MG63 (cell line): ENCODE measurements around the gene COL25A1. TPM values are rescaled to one million over a fixed set of nuclear protein-coding genes. Genes with fewer than 3 reads are reported as not detected.
A peak's percentile ranks its signal among the peaks of the same experiment; 100 is the strongest.

Experiments used
- DNase-seq: peaks from one replicate; pipeline ENCODE4 v3.0.0-alpha.2; 2020
- H3K27me3 ChIP-seq: fragments of 250-450 bp; sonication (Bioruptor Pico); 2 replicates; pipeline ENCODE4 v1.5.1; 2020; ENCODE audit warnings: mild to moderate bottlenecking, moderate library complexity
- H3K36me3 ChIP-seq: fragments of 250-450 bp; sonication (Bioruptor Pico); 2 replicates; pipeline ENCODE4 v1.5.1; 2020; ENCODE audit warnings: mild to moderate bottlenecking, moderate library complexity
- H3K4me3 ChIP-seq: fragments of 250-450 bp; sonication (Bioruptor Pico); 2 replicates; pipeline ENCODE4 v1.5.1; 2020; ENCODE audit warnings: mild to moderate bottlenecking, moderate library complexity
- H3K9me3 ChIP-seq: fragments of 250-450 bp; sonication (Bioruptor Pico); 2 replicates; pipeline ENCODE4 v1.5.1; 2020; ENCODE audit warnings: mild to moderate bottlenecking, moderate library complexity
- total RNA-seq: library from RNA; depleted of rRNA; stranded (reverse); fragments of >200 nt; shearing (Covaris generic); gene quantifications from 2 replicates; pipeline ENCODE4 v1.2.3, GENCODE V29; 2014; ENCODE audit warnings: low replicate concordance

The COL25A1 gene
- total RNA-seq, 1 experiment from 2014 or later, result not detected

- no peaks in the 10 kb centered on the region for H3K9me3 ChIP-seq
- DNase-seq, result no peak
Observed at GRCh38 chr4:109248322-109248900, 54.0 kb downstream of the COL25A1 start.

GRCh38 chr4:109243871-109244270, 58.6 kb downstream of the COL25A1 start:
- Histone ChIP-seq H3K9me3 (no peaks in the 10 kb centered on the region), H3K27me3 (no peaks in the 10 kb centered on the region), H3K4me3 (no peak overlapping the region), H3K36me3 (no peaks in the 10 kb centered on the region)
- no peak for DNase-seq

More at GRCh38 chr4:109248322-109248900, 54.0 kb downstream of the COL25A1 start:
- Histone ChIP-seq H3K4me3 (no peak overlapping the region), H3K36me3 (no peaks in the 10 kb centered on the region), H3K27me3 (no peaks in the 10 kb centered on the region)

- no peaks in the 10 kb centered on the region for H3K9me3 ChIP-seq
- H3K36me3 ChIP-seq, result no peaks in the 10 kb centered on the region
- DNase-seq, result no peak
- no peaks in the 10 kb centered on the region for H3K27me3 ChIP-seq
- H3K4me3 ChIP-seq, result no peak overlapping the region
Observed at GRCh38 chr4:109238746-109239145, 63.7 kb downstream of the COL25A1 start.

- no peaks in the 10 kb centered on the region for H3K36me3 ChIP-seq
- no peak overlapping the region for H3K4me3 ChIP-seq
- DNase-seq, result no peak
- no peaks in the 10 kb centered on the region for H3K27me3 ChIP-seq
- H3K9me3 ChIP-seq, result no peaks in the 10 kb centered on the region
Observed at GRCh38 chr4:109235683-109236082, 66.8 kb downstream of the COL25A1 start.

GRCh38 chr4:109234596-109234995, 67.9 kb downstream of the COL25A1 start:
- no peaks in the 10 kb centered on the region for H3K9me3 ChIP-seq
- H3K27me3 ChIP-seq, result no peaks in the 10 kb centered on the region
- H3K36me3 ChIP-seq, result no peaks in the 10 kb centered on the region
- DNase-seq, result no peak
- H3K4me3 ChIP-seq, result no peak overlapping the region

- Histone ChIP-seq H3K36me3 (no peaks in the 10 kb centered on the region), H3K9me3 (no peaks in the 10 kb centered on the region), H3K27me3 (no peaks in the 10 kb centered on the region), H3K4me3 (no peak overlapping the region)
- no peak for DNase-seq
Observed at GRCh38 chr4:109233570-109233969, 68.9 kb downstream of the COL25A1 start.

GRCh38 chr4:109232681-109233080, 69.8 kb downstream of the COL25A1 start:
- H3K4me3 ChIP-seq, result no peak overlapping the region
- no peaks in the 10 kb centered on the region for H3K36me3 ChIP-seq
- H3K27me3 ChIP-seq, result no peaks in the 10 kb centered on the region
- H3K9me3 ChIP-seq, result no peaks in the 10 kb centered on the region
- DNase-seq, result no peak

GRCh38 chr4:109231331-109231730, 71.1 kb downstream of the COL25A1 start:
- H3K9me3 ChIP-seq, result no peaks in the 10 kb centered on the region
- H3K36me3 ChIP-seq, result no peaks in the 10 kb centered on the region

GRCh38 chr4:109229028-109229427, 73.4 kb downstream of the COL25A1 start:
- H3K4me3 ChIP-seq, result no peak overlapping the region
- H3K27me3 ChIP-seq, result no peaks in the 10 kb centered on the region
- H3K9me3 ChIP-seq, result no peaks in the 10 kb centered on the region
- no peak for DNase-seq
- H3K36me3 ChIP-seq, result no peaks in the 10 kb centered on the region

More at GRCh38 chr4:109231331-109231730, 71.1 kb downstream of the COL25A1 start:
- DNase-seq, result no peak
- Histone ChIP-seq H3K27me3 (no peaks in the 10 kb centered on the region), H3K4me3 (no peak overlapping the region)

GRCh38 chr4:109218288-109218687, 84.2 kb downstream of the COL25A1 start:
- no peaks in the 10 kb centered on the region for H3K36me3 ChIP-seq
- no peaks in the 10 kb centered on the region for H3K27me3 ChIP-seq

GRCh38 chr4:109216085-109216696, 86.3 kb downstream of the COL25A1 start:
- no peaks in the 10 kb centered on the region for H3K27me3 ChIP-seq
- no peak for DNase-seq
- H3K36me3 ChIP-seq, result no peaks in the 10 kb centered on the region
- H3K4me3 ChIP-seq, result no peak overlapping the region
- no peaks in the 10 kb centered on the region for H3K9me3 ChIP-seq

More at GRCh38 chr4:109218288-109218687, 84.2 kb downstream of the COL25A1 start:
- Histone ChIP-seq H3K9me3 (no peaks in the 10 kb centered on the region), H3K4me3 (no peak overlapping the region)
- no peak for DNase-seq

- Histone ChIP-seq H3K4me3 (no peak overlapping the region), H3K36me3 (no peaks in the 10 kb centered on the region), H3K27me3 (no peaks in the 10 kb centered on the region), H3K9me3 (no peaks in the 10 kb centered on the region)
- no peak for DNase-seq
Observed at GRCh38 chr4:109215506-109215905, 87.0 kb downstream of the COL25A1 start.

- Histone ChIP-seq H3K9me3 (no peaks in the 10 kb centered on the region), H3K36me3 (no peaks in the 10 kb centered on the region), H3K27me3 (no peaks in the 10 kb centered on the region), H3K4me3 (no peak overlapping the region)
- no peak for DNase-seq
Observed at GRCh38 chr4:109214622-109215301, 87.7 kb downstream of the COL25A1 start.

GRCh38 chr4:109213056-109213455, 89.4 kb downstream of the COL25A1 start:
- H3K4me3 ChIP-seq, result no peak overlapping the region
- H3K36me3 ChIP-seq, result no peaks in the 10 kb centered on the region
- H3K27me3 ChIP-seq, result no peaks in the 10 kb centered on the region
- H3K9me3 ChIP-seq, result no peaks in the 10 kb centered on the region
- no peak for DNase-seq

GRCh38 chr4:109211671-109212070, 90.8 kb downstream of the COL25A1 start:
- H3K27me3 ChIP-seq, result no peaks in the 10 kb centered on the region
- H3K9me3 ChIP-seq, result no peaks in the 10 kb centered on the region
- no peak for DNase-seq
- H3K36me3 ChIP-seq, result no peaks in the 10 kb centered on the region
- H3K4me3 ChIP-seq, result no peak overlapping the region

- Histone ChIP-seq H3K4me3 (no peak overlapping the region), H3K9me3 (no peaks in the 10 kb centered on the region), H3K36me3 (no peaks in the 10 kb centered on the region), H3K27me3 (no peaks in the 10 kb centered on the region)
- no peak for DNase-seq
Observed at GRCh38 chr4:109209647-109210046, 92.8 kb downstream of the COL25A1 start.

GRCh38 chr4:109207898-109208297, 94.6 kb downstream of the COL25A1 start:
- no peaks in the 10 kb centered on the region for H3K9me3 ChIP-seq
- no peaks in the 10 kb centered on the region for H3K27me3 ChIP-seq
- no peak overlapping the region for H3K4me3 ChIP-seq
- no peak for DNase-seq
- H3K36me3 ChIP-seq, result no peaks in the 10 kb centered on the region

- Histone ChIP-seq H3K9me3 (no peaks in the 10 kb centered on the region), H3K36me3 (no peaks in the 10 kb centered on the region), H3K27me3 (no peaks in the 10 kb centered on the region), H3K4me3 (no peak overlapping the region)
- DNase-seq, result peak; percentile 62
Observed at GRCh38 chr4:109207061-109207460, 95.4 kb downstream of the COL25A1 start.
